Iris pigment epithelial cell (primary cell): ENCODE data around the gene UGT1A7.

ENCODE experiments used
- DNase-seq: peaks from one replicate; pipeline ENCODE4 v3.0.0-alpha.2; 2011; ENCODE audit warnings: low read depth

The UGT1A7 gene

GRCh38 chr2:233799087-233799665 lies 117.5 kb downstream of the UGT1A7 start:
- DNase-seq = no peak

GRCh38 chr2:233799716-233800115 lies 118.0 kb downstream of the UGT1A7 start:
- DNase-seq = no peak

DNA sequence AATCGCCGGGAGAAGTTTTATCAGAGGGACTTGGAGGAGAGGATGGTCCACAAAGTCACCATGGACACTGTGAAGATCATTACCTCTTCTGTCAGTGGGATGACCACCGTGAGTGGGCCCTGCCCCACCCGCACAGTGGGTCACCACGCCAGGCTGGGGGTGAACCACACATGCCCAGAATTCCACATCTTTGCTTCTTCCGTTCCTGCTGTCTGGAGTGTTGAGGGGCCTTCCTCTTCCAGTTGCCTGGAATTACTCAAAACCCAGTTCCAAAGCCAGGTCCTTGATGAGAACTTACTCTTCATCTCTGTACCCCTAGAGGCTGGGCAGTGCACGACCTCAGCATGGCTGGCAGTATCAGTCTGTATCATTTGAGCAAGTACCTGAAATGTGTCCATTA lies 118.5 kb downstream of the UGT1A7 start:
- no peak for DNase-seq

DNA sequence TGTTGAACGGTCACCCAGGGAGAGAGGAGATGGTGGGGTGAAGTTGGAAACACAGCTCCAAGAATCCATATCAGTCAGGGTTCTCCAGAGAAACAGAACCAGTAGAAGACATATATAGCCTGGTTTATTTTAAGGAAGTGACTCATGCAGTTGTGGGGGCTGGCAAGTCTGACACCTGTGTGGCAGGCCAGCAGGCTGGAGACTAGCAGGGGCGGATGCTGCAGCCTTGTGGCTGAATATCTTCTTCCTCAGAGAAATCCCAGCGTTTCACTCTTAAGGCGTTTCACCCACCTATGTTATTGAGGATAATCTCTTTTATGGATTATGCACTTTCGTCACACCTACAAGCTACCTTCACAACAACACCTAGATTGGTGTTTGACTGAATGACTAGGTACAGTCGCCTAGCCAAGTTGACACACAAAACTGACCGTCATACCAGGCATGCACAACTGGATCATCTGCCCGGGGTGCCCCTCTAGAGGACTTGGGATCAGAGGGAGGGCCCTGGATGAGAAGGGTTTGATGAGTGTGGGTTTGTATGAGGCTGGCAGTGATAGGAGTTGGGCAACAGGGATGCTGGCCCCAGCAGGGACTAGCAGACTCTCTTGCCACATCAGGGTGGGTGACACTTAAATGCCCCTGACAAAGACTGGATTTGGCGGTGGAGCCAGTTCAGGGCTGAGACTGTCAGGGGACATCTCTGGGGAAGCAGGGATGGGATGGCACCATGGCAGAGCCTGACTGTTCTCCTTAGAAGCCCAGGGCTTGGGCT lies 119.8 kb downstream of the UGT1A7 start:
- peak; percentile 22 for DNase-seq

DNA sequence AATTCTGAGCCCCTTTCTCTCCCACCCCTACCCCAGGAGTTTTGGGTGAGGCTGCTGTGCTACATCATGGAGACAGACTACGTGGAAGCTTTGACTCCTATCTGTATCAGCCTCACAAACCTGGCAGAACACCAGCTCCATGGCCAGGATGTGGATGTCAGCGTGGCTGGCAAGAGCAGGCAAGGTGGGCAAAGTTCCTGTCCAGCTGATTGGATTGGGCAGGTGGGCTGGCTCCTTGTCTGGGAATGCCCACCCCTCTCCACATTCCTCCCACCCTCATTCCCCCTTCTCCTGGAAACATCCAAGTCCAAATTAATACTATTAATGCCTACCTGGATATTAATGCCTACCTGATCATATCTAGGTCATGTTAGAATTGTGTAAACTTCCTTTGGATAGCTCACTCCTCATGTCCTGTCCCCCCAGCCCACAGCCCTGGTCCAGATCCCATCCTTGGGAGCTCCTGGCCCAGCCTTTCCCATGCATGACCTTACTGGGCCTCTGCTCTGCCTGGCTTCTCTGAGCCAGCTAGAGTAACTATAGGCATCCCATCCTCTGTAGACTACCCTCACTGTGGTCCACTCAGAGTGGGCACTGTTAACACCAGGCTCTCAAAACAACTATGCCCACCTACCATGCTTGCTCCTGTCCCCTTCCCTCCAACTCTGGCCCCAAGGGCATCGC lies 120.6 kb downstream of the UGT1A7 start:
- DNase-seq = no peak

DNA sequence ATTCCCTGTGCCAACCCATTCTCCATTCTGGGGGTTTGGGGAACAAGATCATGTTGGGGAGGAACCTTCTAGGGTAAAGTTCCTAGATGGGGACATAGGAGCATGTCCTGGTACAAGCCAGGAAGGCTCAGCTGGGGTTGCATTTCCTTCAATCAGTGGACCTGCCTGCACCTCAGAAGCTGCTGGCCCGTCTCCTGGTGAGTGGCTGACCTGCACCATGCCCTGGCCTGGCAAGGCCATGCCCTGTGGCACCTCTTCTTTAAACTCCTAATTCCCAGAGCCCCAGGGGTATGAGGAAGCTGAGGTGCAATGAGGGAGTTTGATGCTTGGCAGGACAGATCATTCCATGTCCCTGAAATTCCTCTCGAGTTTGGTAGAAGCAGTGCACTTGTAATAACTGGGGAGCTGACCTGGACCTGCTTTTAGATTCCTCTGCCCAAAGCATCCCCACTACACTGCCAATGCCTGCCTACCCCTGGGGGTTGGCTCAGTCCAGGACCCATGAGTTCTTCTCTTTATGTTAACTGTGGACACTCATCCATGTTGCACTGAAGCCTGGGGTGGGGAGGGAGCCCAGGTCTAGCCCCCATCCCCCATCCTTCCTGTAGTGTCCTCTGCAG lies 121.7 kb downstream of the UGT1A7 start:
- DNase-seq = no peak

- no peak for DNase-seq
Measured at GRCh38 chr2:233803994-233804393, 122.3 kb downstream of the UGT1A7 start.

GRCh38 chr2:233807215-233807865 lies 125.6 kb downstream of the UGT1A7 start:
- peak; percentile 3 for DNase-seq

- DNase-seq = no peak
Measured at GRCh38 chr2:233807966-233808935, 126.5 kb downstream of the UGT1A7 start.

- no peak for DNase-seq
Measured at GRCh38 chr2:233810385-233810784, 128.7 kb downstream of the UGT1A7 start.

GRCh38 chr2:233811087-233811486 lies 129.4 kb downstream of the UGT1A7 start:
- DNase-seq = no peak

GRCh38 chr2:233811732-233812131 lies 130.0 kb downstream of the UGT1A7 start:
- DNase-seq = no peak

- no peak for DNase-seq
Measured at GRCh38 chr2:233813236-233814055, 131.7 kb downstream of the UGT1A7 start.

DNA sequence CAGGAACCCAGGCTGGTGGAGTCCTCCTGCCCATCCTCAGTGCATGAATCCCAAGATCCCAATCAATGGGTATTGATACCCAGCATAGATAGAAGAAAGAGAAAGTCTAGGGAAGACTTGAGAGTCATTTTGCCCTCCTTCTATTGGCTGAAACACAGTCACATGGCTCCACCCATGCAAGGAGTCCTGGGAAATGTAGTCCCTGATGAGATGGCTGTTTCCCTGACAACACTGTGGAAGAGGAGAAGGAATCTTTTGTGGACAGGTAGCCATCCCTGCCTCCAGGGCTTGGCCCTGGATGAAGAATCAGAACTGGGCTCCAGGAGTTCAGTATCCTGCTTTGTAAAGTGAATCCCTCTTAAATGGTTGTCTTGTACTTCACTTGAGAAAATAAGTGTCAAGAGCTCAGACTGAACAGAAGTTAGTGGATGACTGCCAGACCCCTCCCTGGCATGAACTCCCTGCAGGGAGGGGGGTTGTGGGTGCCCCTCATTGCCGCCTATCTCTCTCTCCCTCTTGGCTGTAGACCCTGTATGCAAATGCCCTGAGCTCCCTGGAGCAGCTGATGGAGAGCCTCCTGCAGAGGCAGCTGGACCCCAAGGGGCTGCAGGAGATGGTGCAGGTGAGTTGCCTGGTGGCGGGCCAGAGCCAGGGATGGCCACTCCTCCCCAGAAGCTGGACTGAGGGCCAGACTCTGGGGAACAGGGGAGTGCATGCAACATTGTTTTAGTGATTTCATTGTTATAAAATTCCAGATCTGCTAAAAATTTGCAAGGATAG lies 132.5 kb downstream of the UGT1A7 start:
- peak; percentile 22 for DNase-seq

- no peak for DNase-seq
Measured at GRCh38 chr2:233815861-233816260, 134.2 kb downstream of the UGT1A7 start.

GRCh38 chr2:233816334-233816733 lies 134.6 kb downstream of the UGT1A7 start:
- no peak for DNase-seq

GRCh38 chr2:233816771-233817170 lies 135.1 kb downstream of the UGT1A7 start:
- DNase-seq = no peak

- peak; percentile 37 for DNase-seq
Measured at GRCh38 chr2:233817361-233817911, 135.7 kb downstream of the UGT1A7 start.
